ENCODE results near the gene EYA4.

EYA4 gene

GRCh38 chr6:133404151-133404550, 163.0 kb downstream of the EYA4 start:
- no peak for DNase-seq (ENCODE audit: low read depth)

GRCh38 chr6:133404728-133405127, 163.6 kb downstream of the EYA4 start:
- DNase-seq (ENCODE audit: low read depth) = no peak

GRCh38 chr6:133407320-133408100, 166.4 kb downstream of the EYA4 start:
- DNase-seq (ENCODE audit: low read depth) = no peak

DNA sequence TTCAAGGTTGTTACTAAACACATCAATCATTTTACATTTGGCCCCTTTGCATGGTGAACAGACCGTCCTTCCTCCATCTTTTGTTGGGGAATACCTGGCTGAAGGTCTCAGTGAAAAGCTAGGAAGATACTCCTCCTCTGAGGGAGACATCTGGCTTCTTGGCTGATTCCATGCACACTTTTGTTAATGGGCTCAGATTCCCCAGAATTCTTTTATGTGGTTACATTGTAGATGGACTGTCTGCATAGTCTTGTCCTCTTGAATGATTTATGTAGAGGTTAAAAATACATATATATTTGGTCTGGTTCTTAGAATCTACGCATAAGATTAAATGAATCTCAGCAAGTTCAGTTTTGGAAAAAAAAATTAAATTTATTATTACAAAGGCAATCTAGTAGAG, 167.0 kb downstream of the EYA4 start:
- no peak for DNase-seq (ENCODE audit: low read depth)

DNA sequence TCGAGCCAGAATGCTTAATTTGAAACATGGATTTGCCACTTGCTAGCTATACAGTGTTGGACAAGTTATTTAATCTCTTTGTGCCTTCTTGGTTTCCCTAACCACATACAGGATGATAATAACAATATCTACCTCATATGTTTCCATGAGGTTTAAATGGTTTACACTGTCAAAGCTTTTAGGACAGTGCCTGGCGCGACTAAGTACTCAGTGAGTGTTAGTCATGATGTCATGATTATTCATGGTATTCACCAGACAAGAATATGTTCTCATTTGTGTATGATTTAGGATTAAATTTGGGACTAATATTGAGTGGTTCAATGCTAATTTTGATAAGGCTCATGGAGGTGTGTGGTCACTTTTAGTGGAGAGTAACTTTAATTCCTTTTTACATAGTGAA, 167.4 kb downstream of the EYA4 start:
- no peak for DNase-seq (ENCODE audit: low read depth)

- no peak for DNase-seq (ENCODE audit: low read depth)
Measured at GRCh38 chr6:133410638-133411435, 169.7 kb downstream of the EYA4 start.

- DNase-seq (ENCODE audit: low read depth) = no peak
Measured at GRCh38 chr6:133411757-133412156, 170.6 kb downstream of the EYA4 start.

- DNase-seq (ENCODE audit: low read depth) = no peak
Measured at GRCh38 chr6:133415262-133415661, 174.1 kb downstream of the EYA4 start.

- DNase-seq (ENCODE audit: low read depth) = no peak
Measured at GRCh38 chr6:133418108-133418507, 177.0 kb downstream of the EYA4 start.

- DNase-seq (ENCODE audit: low read depth) = no peak
Measured at GRCh38 chr6:133423242-133423641, 182.1 kb downstream of the EYA4 start.

DNA sequence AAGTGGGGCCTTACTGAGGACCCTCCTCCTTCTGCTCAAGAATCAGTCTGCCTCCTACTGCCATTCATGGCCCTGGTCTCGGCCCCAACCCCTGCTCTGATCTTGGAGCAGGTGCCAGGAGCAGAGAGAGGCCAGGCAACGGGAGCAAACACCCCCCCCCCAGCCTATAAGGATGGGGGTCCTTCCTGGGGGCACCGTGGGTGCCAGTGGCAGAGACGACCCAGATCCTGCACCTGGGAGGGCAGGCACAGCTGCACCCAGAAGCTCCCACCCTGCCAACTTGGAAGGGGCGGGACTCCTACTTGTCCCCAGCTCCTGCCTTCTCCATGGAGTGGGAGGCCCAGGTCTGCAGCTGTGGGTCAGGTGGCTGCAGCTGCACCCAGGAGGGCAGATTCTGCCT, 183.2 kb downstream of the EYA4 start:
- no peak for DNase-seq (ENCODE audit: low read depth)

DNA sequence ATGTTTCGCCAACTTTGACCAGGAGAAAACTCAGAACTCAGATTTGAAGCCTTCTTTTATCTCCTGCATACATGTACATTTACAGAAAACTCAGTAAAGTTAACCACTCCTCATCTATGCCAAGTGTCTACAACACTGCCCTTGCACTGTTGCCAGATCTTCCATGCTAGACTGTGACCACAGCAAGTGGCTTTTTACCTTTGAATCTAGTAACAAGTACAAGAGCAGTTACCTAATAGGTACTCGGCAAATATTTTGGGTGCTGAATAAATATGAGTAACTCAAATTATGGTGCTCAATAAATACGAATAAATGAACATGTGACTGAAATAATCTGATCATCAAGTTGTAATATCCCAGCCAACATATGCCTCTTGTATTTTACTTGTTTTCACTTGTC, 184.9 kb downstream of the EYA4 start:
- no peak for DNase-seq (ENCODE audit: low read depth)

GRCh38 chr6:133428295-133428694, 187.1 kb downstream of the EYA4 start:
- no peak for DNase-seq (ENCODE audit: low read depth)

- DNase-seq (ENCODE audit: low read depth) = no peak
Measured at GRCh38 chr6:133430530-133430929, 189.4 kb downstream of the EYA4 start.

GRCh38 chr6:133431031-133431430, 189.9 kb downstream of the EYA4 start:
- no peak for DNase-seq (ENCODE audit: low read depth)

DNA sequence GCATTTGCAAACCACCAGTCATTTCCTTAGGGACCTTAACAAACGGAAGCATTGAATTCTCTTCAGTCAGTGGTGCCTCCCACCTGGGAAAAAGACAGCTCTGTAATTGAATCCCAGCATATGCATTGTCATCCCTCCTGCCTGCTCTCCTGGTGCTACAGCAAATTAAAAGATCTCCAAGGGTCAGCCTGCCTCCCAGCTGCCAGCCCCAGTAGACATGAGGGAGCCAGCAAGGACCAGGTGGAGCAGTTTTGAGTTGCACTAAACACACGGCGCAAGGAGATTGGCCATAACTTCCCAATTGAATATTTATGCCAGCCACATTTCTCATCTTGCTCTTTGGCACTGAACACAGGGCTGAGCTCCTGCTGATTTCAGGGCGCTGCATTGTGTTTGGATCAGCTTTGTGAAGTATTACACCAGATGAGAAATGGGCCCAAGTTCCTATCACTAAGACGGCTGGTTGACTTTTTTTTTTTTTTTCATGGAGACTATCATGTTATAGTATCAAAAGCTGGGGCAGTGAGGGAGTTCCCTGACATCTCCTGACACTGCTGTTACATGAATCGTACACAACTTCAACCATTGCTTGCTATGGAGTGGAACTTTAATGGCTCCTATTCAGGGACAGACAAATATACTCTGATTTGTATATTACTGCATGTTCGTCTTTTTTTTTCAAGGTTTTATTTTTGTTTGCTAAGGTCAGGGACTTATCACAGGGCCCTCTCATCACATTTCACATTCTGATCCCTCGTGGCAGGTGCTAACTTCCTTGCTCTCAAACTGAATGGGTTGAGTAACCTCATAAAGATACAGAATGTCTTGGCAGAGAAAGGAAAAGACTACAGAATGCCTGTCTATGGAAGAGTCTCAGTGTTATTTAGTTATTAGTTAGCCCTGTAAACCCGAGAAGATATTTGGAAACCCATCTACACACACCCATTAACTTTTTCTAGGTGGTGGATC, 191.1 kb downstream of the EYA4 start:
- no peak for DNase-seq (ENCODE audit: low read depth)

DNA sequence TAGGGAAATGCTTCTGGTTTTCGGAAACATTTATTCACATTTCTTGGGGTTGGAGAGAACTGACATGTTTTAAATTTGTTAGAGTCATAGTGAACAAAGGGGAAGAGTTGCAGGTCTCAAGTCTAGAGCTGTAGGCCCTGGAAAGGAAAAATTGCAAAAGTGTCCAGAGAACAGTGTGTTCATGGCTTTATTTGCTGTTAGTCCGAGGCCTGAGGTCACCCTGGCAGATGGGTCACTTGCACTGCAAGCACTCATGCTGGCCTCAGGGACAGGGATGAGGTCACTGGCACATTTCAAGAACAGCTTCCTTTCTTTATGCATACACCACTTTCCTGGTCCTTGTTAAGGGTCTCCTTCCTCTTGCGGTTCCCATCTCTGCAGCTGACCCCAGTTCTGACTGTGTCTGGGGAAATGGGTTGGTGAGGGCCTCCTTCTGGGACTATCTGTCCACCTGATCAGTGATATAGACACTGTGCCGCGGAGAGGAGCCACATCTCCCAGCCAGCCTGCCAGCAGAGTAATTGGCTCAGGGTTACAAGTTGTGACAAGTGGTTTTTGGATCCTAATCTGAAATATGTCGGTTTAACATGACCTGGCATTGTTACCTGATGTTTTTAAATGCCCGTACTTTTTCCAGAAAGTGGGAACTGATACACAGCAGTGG, 194.0 kb downstream of the EYA4 start:
- no peak for DNase-seq (ENCODE audit: low read depth)

DNA sequence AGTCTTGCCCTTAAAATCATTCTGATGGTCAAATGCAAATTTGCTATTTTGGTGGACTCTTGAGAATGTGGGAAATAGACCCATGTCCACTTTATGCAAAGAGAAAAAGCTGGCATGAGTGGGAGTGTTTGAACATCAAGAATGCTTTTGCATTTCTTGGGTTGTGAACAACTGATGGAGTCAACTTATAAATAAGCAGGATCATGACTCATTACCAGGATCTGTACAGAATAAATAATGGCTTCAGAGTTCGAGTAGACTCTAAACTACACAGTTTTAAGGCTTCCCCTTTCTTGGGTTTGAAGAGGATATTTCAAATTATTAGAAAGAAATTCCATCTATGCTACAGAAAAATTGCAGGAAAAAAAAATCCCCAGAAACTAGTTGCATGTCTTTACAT, 195.5 kb downstream of the EYA4 start:
- no peak for DNase-seq (ENCODE audit: low read depth)

- no peak for DNase-seq (ENCODE audit: low read depth)
Measured at GRCh38 chr6:133441491-133441890, 200.3 kb downstream of the EYA4 start.

- DNase-seq (ENCODE audit: low read depth) = no peak
Measured at GRCh38 chr6:133446789-133447188, 205.6 kb downstream of the EYA4 start.

- no peak for DNase-seq (ENCODE audit: low read depth)
Measured at GRCh38 chr6:133447924-133448323, 206.8 kb downstream of the EYA4 start.

DNA sequence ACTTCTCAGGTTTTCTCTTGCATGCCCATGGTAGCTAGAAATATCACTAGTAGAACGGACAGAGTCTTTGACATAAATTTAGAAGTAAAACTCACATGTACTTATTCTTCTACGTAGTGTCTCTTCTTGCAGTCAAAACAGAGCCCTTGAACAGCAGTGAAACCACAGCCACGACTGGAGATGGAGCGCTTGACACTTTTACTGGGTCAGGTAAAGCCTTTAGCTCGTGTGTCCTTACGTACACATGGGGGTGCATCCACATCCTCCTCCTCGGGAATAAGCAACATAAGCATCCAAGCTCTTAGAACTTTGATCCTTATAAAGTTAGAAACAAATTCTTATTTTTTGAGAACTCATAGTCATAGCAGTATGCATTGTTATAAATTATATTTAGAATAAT, 215.3 kb downstream of the EYA4 start:
- no peak for DNase-seq (ENCODE audit: low read depth)
